ENCODE measurements around the gene JUP.

The JUP gene

DNA sequence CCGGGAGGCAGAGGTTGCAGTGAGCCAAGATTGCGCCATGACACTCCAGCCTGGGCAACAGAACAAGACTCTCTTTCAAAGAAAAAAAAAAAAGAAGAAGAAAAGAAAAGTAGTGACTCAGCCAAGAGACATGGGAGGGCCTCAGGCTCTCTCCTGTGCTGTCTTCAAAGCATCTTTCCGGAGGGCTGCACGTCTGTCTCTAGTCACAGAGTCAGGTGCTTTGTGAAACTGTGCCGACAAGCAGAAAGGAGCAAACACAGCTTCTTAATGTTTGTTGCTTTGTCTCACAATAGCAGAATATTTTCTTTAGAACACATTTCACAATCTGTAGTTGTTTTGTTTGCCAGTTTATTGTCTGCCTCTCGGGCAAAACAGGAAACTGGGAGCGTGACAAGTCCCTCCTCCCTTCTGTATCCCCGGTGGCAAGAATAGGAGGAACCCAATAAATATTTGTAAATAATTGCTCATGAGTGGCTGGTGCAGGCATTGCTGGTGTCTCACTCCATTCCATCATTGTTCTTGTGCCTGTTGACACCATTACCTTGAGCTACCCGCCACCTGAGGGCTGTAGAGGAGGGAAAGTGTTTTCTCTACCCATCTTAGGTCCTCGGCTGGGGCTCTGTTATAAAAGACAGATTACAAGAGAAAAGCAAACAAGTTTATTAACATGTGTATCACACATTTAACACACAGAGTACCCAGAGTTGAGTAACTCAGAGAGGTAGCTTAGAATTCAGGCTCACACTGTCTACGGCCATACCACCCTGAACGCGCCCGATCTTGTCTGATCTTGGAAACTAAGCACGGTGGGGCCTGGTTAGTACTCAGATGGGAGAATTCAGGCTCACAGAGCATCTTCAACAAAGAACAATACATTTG is 68.9 kb downstream of the JUP start:
- DNase-seq: no peak

DNA sequence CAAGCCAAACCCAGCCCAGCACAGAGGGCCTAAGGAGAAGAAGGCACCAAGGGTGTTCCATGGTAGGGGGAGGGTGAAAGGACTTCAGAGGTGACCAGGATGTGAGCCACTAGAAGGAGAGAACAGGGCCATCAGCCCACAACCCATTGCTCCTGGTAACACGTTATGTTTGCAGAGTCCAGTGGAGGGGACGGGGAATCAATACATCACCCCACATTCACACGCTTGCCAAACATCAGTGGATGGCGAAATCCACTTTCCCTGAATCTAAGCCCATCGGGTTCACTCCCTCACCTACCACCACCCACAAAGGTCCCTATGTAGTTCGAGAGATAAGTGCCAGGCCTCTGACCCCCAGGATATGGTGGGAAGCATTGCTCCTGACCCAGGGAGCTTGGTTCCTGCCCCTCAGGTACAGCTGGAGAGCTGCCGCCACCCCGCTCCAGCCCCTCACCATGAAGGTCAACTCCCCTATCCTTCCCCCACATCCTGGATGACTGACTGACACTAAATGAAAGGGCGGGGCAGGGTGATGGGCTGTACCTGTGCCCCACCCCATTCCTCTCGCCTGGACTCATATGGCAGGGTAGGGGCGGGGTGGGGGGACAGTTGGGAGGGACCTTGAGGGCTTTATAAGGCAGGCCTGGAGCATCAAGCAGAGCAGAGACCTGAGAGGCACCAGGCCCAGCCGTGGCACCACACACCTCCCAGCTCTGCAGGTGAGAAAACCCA is 74.7 kb downstream of the JUP start, which contains the start of gene GAST:
GAST (plus strand) TSS at position 663 of the 732 bp plus-strand sequence. CDS start 3,106 bp downstream, outside the sequence.
- no peak for DNase-seq

DNA sequence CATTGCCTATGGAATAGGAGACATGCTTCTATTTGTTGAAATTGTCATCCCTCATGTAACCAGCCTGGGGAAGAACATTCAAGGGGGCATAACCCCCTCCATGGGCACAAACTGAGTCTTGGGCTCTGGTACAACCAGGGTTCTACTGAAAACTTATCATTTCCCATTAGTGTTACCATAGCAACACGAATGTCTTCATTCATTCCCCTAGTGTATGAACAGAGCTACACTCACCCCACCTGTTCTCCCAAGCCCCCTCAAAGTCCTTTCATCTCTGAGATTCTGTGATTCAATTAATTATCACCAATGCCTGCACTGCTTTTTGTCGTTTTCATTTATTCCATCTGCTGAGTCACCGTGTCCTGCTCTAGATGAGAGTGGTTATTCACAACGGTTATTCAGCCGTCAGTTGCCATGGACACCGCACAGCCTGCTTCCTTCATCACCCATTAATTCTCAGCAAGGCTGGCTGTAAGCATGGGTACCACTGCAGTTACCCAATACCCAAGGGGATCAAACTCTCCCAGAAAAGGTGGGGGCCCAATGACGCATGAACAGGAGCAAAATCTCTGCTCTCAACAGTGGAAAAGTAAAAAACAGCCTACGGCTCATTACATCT is 75.9 kb downstream of the JUP start:
- DNase-seq: peak; percentile 54 to 64

GRCh38 chr17:41707803-41708669 is 78.5 kb downstream of the JUP start:
- DNase-seq: no peak

- DNase-seq: no peak
Measured at GRCh38 chr17:41705271-41705991, 81.1 kb downstream of the JUP start.

All from NCI-H524 (cell line).